ENCODE results near the gene KRT71.

KRT71 gene

DNA sequence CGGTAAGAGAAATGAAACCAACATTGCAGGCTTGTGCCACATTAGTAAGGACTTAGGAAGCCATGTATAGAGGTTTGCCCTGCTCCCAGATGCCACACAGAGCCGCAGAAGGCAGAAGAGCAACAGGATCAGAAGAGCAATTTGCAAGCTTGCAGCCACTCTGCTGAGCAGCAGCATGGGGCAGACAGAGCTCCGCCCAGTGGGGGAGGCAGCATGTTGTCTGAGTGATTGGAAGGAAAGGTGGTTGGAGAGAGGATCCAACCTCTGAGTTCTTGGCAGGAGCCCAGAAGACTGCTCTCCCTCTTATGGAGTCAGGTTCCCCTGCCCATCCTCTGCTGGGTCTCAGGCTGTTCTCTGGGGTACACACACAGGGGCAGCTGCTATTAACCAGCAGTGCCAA is 57.6 kb downstream of the KRT71 start:
- no peak for ATAC-seq

DNA sequence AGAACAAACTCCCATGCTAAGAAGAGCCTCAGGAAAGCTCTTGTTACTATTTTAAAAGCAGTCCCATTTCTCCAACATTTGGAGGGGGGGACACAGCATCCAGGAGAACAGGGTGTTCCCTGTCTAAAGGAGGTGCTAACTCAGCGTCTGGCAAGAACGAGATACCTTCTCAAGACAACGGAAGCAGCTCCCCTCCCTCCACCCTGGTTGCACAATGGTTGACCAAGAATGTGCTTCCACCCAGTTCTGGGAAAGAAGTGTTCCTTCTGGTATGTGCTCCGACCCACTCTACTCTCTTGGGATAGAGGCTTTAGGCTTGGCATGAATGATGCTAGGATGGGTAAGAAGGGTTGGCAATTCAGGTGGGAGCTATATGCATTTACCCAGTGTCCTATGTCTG is 58.4 kb downstream of the KRT71 start:
- no peak for ATAC-seq

DNA sequence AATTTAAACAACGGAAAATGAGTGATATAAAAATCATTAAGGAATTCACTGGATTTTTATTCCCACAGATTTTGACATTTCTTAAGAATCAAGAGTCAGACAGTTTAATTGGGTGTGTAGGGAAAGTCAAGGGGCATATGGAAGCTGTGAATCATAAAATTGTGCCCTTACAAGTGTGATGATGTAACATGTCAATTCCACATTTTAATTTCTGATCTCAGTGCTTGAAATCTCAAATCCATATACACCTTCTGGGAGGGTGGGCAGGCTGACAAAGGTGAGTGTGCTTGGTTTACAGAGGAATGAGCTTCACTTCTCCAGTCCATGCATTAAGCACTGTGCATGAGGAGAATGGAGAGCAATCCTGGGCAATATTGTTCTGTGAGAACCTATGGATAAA is 58.8 kb downstream of the KRT71 start:
- no peak for ATAC-seq

Data from activated CD4-positive, CD25-positive, alpha-beta regulatory T cell treated with anti-CD3 and anti-CD28 coated beads, Interleukin-2, amount 50 U/mL, for 24 hours (primary cell).